GM21737 (cell line): ENCODE measurements around the gene DEGS1.
"Not testable (repeated sequence)": the region's sequence is repeated elsewhere in the genome, so short reads cannot be mapped to it uniquely, and the experiment has no call there.

Experiments
- ATAC-seq: cut with Tn5 transposase; IDR thresholded peaks from one replicate; pipeline ENCODE4 v1.9.1; 2021; ENCODE audit warnings: mild to moderate bottlenecking, moderate library complexity; ENCODE audit not compliant: unreplicated experiment

Gene DEGS1

DNA sequence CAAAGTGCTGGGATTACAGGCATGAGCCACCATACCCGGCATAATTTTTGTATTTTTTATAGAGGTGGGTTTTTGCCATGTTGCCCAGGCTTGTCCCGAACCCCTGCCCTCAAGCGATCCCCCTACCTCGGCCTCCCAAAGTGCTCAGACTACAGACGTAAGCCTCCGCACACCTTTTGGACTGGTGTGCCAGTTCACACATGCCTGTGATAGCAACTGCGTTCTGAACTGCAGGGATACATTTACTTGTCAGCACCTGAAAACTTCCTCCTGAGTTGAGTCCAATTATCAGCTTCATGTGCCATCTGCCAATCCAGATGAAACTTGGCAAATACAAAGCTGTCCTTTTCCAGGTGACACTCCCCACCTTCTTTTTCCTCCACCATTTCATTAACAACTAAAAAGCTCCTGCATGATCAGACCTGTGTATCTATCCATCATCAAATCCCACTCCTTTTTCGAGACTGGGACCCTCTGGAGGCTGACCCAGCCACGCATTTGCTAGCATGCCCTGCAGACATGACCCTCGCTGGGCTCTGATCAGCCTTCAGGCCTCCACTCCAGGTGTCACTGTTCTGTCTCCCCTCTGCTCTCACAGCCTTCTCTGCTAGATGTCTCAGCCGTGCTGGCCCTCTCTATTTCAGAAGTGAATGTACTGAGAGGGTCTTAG lies 2.1 kb upstream of the DEGS1 start:
- no peak for ATAC-seq

DNA sequence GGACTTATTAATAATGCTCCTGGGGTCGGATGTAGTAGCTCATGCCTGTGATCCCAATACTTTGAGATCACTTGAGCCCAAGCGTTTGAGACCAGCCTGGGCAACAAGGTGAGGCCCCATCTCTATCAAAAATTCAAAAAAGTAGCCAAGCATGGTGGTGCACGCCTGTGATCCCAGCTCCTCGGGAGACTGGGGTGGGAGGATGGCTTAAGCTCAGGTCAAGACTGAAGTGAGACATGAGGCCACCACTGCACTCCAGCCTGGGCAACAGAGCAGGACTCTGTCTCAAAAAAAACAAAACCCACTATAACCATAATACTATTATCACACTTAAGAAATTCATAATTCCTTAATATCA lies 1.6 kb upstream of the DEGS1 start:
- no peak for ATAC-seq

DNA sequence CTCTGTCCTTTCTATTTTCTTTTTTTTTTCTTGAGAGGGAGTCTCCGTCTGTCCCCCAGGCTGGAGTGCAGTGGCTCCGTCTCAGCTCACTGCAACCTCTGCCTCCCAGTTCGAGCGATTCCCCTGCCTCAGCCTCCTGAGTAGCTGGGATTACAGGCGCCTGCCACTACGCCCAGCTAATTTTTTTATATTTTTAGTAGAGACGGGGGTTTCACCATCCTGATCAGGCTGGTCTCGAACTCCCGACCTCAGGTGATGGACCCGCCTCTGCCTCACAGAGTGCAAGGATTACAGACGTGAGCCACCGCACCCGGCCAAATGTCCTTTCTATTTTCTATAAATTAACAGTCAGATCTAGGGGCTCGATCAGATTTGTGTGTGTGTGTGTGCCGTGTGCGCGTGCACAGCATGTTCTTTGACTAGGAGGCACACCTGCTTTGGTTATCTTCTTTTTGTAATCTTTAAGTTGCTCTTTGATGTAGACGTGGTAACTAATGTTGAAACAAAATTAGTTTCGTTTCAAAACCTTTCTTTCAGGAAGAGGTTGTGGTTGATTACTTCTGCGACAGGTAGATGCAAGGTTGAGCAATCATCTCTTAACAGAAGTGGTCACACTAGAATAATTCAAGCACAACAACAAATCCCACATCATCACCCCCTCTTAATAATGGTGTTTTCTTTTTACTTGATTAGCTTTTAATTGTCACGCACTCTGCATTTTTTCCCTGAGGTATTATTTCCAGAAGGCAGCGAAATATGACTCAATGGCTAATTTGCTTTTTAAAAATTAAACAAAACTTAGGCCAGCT lies 779 bp upstream of the DEGS1 start:
- peak; percentile 44 for ATAC-seq

DNA sequence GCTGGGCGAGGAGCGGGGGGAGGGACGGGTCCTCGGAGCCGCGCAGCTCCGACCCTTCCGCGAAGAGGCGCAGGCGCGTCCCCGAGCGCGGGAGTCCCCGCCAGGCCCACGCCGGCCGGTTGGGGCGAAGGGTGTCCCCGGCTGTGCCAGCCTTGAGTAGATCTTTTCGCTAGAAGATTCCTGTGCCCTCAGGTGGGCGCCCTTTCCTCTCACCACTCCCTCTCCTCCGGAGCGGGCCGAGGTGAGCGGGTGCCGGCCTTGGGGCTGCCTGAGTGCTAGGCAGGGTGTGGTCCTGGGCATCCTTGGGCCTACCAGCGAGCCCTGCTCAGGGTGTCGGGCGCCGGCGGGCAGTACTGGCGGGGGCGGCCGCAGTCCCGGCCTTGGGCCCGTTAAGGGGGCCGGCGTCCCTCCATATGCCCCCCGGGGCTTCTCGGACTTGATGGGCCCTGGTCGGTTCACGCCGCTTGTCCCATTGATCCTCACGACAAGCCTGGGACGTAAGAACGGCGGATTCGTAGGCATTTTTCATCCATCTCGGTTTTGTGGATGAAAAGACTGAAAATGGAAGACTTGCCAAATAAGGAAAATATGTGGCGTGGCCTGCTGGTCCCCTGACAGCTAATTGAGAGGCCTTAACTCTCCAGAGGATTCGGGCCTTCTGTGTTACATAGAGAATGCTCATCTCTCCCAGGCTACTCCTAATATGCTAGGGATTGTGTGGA lies 712 bp downstream of the DEGS1 start:
- ATAC-seq: peak; percentile 48

DNA sequence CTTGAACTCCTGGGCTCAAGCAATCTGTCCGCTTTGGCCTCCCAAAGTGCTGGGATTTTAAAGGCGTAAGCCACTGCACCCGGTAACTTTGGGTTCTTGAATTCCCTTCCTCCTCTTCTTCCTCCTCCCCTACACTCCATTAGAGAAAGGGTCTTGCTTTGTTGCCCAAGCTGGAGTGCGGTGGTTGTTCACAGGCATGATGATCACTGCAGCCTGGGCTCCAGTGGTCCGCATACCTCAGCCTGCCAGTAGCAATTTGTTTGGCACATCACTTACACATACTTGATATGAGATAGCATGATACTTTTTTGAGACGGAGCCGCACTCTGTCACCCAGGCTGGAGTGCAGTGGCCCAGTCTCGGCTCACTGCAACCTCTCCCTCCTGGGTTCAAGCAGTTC lies 2.2 kb downstream of the DEGS1 start:
- ATAC-seq: no peak

DNA sequence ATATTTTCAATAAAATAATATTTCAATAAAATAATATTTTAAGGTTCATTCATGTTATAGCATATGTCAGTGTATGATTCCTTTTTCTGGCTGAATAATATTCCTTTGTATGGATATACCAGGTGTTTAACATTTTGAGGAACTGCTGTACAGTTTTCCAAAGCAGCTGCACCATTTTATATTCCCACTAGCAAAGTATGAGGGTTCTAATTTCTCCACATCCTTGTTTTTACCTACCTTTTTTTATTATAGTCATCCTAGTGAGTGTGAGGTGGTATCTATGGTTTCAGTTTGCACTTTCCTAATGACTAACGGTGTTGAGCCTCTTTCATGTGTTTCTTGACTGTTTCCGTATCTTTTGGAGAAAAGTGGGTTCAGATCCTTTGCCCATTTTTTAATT lies 5.2 kb downstream of the DEGS1 start:
- ATAC-seq: no peak

DNA sequence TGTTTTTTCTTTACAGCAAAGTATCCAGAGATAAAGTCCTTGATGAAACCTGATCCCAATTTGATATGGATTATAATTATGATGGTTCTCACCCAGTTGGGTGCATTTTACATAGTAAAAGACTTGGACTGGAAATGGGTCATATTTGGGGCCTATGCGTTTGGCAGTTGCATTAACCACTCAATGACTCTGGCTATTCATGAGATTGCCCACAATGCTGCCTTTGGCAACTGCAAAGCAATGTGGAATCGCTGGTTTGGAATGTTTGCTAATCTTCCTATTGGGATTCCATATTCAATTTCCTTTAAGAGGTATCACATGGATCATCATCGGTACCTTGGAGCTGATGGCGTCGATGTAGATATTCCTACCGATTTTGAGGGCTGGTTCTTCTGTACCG lies 6.5 kb downstream of the DEGS1 start:
- ATAC-seq: no peak

DNA sequence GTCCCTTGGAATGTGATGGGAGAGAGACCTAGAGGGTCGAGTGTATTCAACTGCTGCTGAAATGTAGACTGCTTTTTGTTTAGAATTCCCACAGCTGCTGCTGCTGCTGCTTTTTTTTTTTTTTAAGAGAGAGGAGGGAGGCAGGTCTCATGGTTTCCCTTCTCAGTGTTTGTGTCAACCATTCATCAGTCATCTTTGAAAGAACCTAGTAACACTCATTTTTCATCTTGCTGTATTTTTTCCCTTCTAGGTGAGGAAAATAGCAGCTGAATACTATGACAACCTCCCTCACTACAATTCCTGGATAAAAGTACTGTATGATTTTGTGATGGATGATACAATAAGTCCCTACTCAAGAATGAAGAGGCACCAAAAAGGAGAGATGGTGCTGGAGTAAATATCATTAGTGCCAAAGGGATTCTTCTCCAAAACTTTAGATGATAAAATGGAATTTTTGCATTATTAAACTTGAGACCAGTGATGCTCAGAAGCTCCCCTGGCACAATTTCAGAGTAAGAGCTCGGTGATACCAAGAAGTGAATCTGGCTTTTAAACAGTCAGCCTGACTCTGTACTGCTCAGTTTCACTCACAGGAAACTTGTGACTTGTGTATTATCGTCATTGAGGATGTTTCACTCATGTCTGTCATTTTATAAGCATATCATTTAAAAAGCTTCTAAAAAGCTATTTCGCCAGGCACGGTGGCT lies 9.2 kb downstream of the DEGS1 start:
- ATAC-seq: no peak

DNA sequence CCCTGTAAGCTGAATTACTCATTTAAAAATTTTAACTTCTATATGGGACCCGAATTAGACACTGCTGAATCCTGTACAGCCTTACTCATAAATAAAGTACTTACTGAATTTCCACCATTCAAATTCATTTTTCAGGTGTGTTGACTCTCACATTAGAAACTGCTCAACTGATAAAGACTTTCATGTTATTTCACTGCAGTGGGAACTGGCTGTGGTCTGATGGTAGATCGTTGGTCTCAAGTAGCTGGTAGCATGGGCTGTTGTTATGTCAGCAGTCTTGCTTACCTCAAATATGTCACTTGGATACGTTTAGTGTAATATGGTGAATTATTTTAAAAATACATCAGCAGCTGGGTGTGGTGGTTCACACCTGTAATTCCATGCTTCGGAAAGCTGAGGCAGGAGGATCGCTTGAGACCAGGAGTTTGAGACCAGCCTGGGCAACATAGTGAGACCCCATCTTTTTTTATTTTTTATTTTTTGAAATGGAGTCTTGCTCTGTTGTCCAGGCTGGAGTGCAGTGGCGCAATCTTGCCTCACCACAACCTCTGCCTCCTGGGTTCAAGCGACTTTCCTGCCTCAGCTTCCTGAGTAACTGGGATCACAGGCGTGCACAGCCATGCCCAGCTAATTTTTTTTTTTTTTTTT lies 10.4 kb downstream of the DEGS1 start:
- ATAC-seq: no peak

DNA sequence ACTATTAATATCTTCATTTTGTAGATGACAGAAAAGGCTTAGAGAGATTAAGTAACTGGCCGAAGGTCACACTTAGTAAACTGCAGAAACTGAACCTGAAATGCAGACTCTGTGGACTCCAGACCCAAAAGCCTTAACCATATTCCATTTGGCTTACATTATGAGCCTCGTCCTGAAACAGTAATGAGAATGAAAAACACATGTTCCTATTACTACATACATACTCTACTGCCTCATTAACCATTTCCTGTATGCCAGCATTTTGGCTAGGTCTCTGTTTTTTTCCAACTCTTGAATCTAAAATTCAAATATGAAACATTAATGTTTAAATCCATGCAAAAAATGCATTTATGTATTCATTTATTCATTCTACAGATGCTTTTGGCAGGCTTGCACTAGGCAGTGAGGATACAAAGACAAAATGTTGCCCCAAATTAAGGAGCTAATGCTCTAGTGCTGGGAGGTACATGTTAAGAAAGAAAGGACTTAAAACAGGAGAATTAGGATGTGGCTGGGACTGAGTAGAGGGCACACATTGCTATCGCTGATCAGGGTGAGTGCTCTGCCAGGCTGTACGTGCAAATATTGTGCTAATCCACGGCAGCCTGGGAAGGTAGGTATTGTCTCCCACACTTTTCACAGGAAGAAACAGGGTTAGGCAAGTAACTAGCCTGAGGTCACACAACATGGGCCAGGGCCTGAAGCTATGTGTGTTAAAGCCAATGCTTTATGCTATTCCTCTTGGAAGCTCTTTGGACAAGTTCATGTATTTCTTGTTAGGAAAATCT lies 14.0 kb downstream of the DEGS1 start:
- no peak for ATAC-seq

DNA sequence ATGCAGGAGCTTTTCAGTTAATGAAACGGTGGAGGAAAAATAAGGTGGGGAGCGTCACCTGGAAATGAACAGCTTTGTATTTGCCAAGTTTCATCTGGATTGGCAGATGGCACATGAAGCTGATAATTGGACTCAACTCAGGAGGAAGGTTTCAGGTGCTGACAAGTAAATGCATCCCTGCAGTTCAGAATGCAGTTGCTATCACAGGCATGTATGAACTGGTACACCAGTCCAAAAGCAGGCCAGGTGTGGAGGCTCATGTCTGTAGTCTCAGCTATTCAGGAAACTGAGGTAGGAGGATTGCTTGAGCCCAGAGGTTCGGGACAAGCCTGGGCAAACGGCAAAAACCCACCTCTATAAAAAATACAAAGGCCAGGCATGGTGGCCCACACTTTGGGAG lies 15.5 kb downstream of the DEGS1 start:
- no peak for ATAC-seq

DNA sequence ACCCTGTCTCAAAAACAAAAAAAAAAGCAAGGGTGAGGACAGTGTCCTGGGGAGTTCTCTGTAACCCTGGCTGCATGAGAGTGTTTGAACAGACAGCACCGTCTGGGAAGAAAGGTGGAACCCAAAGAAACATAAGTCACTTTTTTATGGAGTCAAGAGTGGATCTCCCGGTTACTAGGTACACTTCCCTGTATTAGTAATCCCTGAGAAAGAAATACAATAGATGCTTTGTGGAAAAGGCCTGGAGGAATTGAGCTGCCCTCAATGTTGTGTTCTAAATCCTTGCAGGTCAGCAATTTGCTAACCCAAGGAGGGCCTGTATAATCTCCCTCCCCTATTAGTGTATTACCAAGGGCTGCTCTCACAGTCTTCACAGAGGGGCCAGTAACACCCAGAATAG lies 16.6 kb downstream of the DEGS1 start:
- no peak for ATAC-seq

DNA sequence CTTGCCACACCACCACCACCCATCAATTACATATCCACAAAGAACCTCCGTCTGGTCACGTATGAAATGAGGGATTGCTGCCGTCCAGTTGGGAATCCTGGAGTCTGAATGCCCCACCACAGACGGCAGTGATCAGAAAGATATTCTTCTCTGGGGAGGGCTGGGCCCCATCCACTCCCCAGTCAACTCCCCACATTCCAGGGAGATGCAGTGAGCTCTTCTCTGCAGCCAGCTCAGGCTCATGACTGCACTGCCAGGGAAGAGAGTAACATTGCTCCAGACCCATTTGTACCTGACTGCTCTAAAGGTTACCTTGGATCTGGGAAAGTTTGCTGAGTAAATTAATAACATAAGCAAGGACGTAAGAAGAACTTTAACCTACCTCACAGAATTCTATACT lies 18.3 kb downstream of the DEGS1 start:
- no peak for ATAC-seq

DNA sequence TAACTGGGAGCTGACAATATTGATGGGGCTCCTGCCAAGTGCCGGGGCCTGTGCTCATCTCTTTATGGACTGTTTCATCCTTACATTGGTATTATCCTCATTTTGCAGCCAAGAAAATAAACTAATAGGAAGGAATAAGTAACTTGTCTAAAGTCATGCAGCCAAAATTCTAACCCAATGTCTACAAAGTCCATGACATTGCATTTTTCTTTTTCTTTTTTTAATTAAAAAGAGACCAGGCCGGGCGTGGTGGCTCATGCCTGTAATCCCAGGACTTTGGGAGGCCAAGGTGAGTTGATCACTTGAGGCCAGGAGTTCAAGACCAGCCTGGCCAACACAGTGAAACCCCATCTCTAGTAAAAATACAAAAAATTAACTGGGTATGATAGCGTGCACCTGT lies 18.8 kb downstream of the DEGS1 start:
- no peak for ATAC-seq

DNA sequence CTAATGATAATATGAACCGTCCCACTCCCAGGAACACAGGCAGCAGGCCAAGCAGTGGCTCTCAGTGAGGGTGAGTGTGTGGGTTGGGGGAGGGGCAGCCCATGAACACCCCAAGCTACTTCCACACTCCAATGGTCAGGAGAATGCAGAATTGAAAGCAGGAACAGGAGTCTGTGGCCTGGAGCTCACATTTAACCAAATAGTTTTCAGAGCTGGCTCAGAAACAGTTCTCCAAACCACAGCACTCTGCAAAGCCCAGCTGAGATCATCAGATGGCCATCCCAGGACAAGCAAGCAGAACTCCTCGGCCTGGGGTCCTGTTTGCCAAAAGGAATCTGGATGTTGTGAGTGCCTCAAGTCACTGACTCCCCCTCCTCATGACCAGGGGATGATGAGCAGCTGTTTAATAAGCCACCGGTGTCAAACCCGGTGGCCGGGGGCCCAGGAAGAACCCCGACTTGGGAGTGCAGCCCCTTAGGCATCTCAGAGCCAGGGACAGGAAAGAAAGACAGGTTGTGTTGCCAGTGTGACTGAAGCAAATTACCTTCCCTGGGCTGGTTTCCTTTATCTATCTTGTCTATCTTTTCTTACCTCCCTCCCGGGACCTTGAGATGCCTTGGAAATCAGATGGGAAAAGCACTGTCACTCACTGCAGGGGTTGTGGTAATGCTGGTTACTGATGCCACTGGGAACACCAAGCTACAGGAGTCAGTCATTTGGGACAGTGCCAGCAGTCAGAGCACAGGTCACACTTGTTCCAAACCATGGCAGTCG lies 20.4 kb downstream of the DEGS1 start:
- peak; percentile 67 for ATAC-seq

DNA sequence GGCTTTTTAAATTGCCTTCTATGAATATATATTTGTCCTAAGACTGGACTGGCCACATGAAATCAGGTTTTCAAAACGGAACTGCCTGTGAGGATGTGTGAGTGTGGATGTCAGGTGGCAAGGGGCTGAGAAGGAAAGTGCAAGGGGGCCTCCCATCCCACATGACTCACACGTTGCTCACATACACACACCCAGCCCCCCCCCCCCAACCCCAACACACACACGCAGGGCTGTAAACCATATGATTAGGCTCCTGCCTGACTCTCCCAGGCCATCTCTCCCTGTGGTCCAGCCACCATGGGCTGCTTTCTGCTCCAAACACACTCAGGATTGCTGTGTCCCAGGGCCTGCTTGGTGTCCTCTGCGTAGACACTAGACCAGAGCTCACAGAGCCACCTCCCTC lies 22.4 kb downstream of the DEGS1 start:
- ATAC-seq: no peak

DNA sequence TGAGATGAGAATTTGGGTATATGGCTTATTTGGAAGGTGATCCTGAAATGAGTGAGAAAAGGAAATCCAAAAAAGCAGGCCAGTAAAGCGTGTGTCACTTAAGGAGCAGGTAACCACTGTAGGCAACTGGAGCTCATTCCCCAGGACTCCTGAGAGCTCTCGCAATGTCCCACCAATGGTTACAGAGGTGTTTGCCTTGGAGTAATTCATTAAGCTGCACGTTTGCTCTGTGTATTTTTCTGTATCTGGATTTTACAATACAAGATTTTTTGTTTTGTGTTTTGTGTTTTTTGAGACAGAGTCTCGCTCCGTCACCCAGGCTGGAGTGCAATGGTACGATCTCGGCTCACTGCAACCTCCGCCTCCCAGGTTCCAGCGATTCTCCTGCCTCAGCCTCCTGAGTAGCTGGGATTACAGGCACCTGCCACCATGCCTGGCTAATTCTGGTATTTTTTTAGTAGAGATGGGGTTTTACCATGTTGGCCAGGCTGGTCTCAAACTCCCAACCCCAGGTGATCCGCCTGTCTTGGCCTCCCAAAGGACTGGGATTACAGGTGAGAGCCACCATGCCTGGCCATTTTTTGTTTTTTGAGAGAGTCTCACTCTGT lies 23.0 kb downstream of the DEGS1 start:
- ATAC-seq: not testable (repeated sequence)

DNA sequence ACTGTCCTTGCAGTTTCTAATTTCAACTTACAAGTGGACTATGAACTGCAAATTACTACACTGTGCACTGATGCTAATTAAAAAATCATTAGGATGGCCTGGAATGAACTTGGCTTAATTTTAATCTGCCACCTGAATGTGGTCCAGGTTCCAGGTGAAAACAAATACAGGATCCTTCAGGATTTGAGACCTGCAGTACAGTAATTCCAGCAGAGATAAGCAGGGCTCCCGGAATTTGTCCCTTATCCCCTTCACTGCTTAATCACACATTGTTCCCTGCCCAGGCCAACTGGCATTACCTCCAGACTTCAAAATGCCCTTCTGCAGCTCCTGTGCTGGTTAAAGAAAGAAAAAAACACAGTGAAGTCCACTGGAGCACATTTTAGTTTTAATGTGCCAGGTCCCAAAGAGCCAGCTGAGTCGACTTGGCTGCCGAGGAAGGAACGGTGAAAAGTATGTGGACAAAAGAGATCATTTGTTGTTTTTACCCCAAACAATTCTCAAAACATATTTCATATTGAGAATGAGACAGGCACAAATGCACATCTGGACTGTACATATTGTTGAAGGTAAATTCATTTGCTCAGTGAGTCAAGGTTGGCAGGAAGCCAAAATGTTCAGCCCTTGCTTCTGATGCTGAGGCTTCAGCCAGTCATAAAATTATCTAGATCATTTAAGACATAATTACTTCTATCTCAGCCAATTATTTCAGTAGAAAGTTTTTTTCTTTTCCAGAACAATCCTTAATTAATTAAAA lies 28.3 kb downstream of the DEGS1 start:
- no peak for ATAC-seq
